NOMO-1 (cell line): Measurements from ENCODE around the gene PTPN22.
"Not testable (repeated sequence)": the region's sequence is repeated elsewhere in the genome, so short reads cannot be mapped to it uniquely, and the experiment has no call there.

ENCODE experiments used
- DNase-seq, 2 experiments: peaks; one replicate each; lab custom pipeline; 2025; ENCODE audit not compliant: unreplicated experiment in 2 of 2; lab: John Stamatoyannopoulos, UW

PTPN22 gene

DNA sequence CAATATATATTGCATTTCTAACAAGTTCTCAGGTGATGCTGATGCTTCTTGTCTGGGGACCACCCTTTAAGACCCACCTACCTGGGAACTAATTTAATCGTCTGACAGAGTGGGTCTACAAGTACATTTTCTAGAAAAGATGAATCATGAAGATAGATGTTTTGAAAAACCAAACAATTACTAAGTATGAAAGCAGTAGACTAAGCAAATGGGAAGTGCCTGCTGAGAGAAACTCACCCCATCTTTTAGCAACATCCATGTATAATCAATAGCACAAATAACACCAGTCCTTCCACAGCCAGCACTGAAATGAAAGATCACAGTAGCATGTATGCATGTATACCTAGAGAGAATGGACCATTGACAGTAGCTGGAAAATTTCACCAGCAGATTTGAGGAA is 17.3 kb downstream of the PTPN22 start:
- no peak for DNase-seq

GRCh38 chr1:113852694-113853093 is 18.8 kb downstream of the PTPN22 start:
- not testable (repeated sequence) for DNase-seq

DNA sequence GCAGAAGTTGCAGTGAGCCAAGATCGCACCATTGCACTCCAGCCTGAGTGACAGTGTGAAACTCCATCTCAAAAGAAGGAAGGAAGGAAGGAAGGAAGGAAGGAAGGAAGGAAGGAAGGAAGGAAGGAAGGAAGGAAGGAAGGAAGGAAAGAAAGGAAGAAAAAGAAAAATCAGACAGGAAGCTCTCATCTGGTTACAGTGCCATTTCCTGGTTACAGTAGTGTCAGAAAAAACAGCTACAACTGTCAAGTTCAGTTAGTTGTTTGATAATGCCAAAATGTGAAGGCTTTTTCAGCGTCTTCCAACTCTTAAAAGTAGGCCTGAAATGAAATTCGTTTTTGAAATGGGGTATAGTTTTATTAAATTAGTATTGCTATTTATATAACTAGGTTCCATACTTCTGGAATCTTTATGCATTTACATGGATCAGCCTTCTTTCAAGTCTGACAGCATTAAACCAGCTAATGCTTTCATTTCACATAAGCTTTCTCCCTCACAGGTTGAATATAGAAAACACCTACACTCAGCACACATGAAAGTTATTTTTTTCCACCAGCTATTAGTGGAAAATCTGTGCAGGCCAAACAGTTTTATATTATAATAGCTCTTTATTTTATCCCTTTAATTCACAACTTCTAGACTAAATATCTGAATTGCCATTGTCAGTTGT is 21.2 kb downstream of the PTPN22 start:
- no peak for DNase-seq

GRCh38 chr1:113849072-113849471 is 22.4 kb downstream of the PTPN22 start:
- peak; percentile 66 to 85 for DNase-seq

DNA sequence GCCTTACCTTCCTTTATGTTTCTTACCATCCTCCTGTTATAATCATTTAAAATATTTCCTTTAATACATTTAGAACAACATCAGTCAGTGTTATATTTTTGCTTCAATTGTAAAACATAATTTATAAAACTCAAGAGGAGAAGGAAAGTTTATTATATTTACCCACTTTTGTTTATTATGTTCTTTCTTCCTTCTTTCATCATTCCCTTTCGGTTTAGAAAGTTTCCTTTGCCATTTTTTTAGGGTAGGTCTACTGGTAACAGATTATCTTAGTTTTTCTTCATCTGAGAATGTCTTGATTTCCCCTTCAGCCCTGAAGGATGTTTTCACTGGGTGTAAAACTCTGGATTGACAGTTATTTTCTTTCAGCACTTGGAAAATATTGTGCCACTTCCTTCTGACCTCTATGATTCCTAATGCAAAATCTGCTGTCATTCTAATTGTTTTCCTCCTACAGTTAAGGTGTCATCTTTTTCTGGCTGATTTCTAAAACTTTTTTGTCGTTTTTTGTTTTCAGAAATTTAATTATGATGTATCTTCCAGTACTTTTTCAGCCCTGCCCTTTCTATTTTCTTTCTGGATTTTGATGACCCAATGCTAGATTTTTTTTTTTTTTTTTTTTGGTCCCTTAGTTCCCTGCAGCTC is 25.0 kb downstream of the PTPN22 start:
- no peak for DNase-seq

- DNase-seq, result no peak
Observed at GRCh38 chr1:113836534-113836933, 35.0 kb downstream of the PTPN22 start.

DNA sequence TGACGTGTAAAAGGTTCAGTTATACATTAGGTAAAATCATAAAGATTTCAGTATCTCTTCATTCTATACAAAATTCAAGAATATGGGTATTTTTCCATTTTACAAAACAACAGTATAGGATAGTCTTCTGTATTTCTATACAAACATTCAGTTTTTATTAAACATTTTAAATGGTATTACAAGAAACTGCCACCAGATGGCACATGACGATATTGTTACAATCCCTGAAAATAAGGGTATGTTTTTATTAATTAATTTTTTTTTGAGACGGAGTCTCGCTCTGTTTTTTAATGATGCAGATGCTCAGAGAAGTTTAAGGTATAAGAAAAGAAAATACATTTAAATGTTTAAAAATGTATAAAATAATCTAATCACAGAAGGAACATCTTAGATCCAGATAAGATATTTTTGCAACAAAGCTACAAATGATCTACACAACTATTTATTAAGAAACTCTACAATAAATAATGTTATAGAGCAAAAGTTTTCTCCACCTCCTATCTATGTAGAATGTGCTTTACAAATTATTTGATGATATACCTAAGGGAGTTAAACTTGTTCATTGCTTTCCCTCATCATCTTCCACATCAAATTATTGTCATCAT is 35.7 kb downstream of the PTPN22 start:
- peak in 1 of 2 experiments; percentile 45 for DNase-seq

DNA sequence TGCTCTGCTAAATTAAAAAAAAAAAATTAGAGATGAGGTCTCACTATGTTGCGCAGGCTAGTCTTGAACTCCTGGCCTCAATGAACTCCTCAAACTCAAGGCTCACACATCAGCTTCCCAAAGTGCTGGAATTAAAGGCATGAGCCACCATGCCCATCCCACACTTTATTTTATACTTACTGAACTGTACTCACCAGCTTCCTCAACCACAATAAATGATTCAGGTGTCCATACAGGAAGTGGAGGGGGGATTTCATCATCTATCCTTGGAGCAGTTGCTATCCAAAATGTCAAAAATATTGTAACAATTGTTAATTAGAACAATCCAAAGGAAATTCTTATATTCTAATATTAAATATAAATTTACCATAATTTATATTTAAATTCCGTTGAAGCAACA is 36.8 kb downstream of the PTPN22 start:
- no peak for DNase-seq

DNA sequence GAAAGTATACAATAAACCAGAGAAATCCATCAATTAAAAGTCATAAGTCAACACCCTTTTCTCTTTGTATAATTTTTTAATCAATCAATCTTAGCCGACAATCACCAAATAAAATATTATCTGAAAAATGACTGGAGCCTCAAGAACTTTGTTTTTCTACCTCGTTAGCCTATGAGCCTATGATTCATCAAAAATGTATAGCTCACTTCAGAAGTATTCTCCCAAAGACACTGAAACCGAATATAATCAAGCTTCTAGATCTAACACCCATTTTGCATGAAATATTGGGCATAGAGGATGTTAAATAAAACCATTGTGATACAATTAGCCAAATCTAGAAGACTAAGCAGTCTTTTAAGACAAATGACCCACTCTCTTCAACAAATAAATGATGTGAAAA is 41.5 kb downstream of the PTPN22 start:
- no peak for DNase-seq

DNA sequence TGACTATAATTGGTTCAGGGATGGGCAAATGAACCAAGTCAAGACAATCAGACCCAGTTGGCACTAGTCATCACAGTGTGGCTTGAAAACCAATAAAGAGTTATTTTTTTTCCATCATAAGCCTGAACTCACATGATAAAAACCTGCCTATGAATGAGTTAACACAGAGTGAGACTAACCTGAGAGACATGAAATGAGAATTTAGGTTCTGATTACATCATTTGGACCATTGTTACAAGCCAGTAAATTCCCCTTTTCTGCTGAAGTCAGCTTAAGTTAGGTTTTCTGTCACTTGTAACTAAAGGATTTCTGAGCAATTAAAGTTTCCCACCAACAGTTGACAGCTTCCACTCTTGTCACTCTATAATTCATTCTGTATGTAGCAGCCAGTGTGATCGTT is 49.6 kb downstream of the PTPN22 start:
- no peak for DNase-seq

GRCh38 chr1:113818578-113818977 is 52.9 kb downstream of the PTPN22 start:
- no peak for DNase-seq

DNA sequence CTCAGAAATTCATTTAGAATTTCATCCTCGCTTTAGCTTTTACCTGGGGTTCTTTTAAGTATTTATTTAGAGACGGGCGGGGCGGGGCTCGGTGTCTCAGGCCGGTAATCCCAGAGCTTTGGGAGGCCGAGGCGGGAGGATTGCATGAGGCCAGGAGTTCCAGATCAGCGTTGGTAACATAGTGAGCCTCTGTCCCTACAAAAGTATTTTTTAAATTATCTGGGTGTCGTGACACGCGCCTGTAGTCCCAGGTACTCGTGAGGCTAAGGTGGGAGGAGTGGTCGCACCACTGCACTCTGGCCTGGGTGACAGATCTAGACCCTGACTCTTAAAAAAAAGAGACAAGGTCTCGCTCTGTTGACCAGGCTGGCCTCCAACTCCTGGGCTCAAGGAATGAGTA is 58.3 kb downstream of the PTPN22 start:
- no peak for DNase-seq

DNA sequence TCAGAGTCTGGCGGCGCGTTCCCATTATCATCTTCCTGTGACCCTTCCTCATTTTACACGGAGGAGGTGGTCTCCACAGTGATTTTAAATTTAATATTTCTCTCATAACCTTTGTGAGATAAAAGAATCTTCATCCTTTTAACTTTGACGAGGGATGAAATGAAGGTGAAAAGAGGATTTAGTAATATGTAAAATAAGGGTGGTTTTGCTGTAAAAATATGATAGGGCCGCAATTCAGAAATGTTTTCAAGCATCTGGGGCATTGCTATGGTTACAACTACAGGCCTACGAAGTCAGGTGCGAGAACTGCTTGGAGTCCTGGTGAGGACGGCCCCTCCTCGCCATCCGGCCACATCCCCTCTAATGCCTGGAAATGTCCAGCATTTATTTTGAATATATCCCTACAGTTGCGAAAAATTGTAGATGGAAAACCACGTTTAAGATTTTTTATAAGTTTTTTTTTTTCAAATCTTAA is 58.8 kb downstream of the PTPN22 start:
- DNase-seq, result no peak

GRCh38 chr1:113811888-113812660 is 59.4 kb downstream of the PTPN22 start, which contains the start of gene RSBN1:
RSBN1 (minus strand) TSS chr1:113812476; CDS start chr1:113812412, 64 bp downstream.
- peak; percentile 99 to 100 for DNase-seq

- DNase-seq, result peak in 1 of 2 experiments; percentile 51
Observed at GRCh38 chr1:113811156-113811887, 60.2 kb downstream of the PTPN22 start.

DNA sequence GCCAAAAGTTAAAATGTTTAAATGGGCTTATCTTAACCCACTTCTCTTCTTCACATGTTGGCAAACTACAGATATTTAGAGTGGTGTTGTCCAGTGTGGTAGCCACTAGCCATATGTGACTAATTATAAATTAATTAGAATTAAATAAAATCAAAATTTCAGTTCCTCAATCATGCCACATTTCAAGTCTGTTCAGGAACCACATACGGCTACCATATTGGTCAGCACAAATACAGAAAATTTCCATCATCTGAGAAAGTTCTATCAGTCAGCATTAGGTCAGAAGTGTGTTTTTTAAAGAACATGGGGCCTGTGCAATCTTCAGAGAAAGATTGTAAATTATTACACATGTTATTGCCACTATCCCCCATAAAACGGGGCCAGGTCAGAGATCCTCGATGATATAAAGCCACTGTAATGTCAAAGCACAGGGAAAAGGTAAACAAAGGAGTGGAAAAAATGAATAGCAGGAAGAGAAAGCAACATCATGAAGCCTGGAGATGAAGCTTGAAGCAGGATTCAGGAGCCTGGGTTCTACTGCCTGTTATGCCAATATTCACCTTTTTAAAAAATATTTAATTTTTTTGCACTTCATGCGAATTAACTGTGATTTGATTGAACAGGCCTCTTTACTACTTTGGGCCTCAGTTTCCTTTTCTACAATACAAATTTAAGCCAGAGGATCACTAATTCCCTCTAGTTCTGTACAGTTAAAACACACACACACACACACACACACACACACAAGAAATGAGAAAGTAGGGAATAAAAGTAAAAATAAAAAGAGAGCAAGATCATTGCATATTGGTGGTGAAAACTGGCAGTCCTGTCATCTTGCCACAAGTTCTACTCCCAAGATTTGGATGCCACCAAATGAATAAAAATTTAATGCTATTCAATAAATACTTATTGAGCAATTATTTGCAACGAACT is 61.6 kb downstream of the PTPN22 start:
- peak in 1 of 2 experiments; percentile 16 for DNase-seq

DNA sequence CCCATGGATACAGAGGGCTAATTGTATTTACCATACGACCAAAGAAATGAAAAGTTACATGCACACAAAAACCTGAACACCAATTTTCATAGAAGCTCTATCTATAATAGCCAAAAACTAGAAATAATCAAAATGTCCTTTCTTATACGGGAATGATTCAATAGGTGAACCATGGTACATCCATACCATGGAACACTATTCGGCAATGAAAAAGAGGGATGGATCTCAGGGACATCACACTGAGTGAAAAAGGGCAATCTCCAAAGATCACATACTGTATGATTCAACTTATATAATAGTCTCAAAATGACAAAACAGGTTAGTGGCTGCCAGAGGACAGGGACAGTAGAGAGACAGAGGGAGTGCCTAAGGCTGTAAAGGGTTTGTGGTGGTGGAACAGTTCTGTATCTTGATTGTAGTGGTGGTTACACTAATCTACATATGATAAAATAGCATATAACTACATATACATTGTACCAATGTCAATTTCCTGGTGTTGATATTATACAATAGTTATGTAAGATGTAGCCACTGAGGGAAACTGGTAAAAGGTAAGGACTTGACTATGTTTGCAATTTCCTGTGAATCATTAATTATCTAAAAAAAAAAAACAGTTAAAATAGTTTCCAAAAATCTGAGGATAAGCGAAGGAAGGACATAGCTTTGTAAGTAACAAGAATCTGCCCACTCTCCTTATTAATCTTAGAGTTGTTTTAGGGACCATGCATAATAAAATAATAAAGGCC is 62.9 kb downstream of the PTPN22 start:
- peak in 1 of 2 experiments; percentile 51 for DNase-seq

- DNase-seq, result no peak
Observed at GRCh38 chr1:113805639-113806038, 65.9 kb downstream of the PTPN22 start.

GRCh38 chr1:113805256-113805531 is 66.3 kb downstream of the PTPN22 start:
- no peak for DNase-seq
